Neural crest cell (in vitro differentiated cells): ENCODE data around the gene IL17F. TPM values are rescaled to one million over a fixed set of nuclear protein-coding genes. Genes with fewer than 3 reads are reported as not detected.
"Not testable (repeated sequence)": the region's sequence is repeated elsewhere in the genome, so short reads cannot be mapped to it uniquely, and the experiment has no call there.

Experiments used
- DNase-seq: peaks from one replicate; pipeline ENCODE4 v3.0.0; 2021; ENCODE audit warnings: low read depth, mixed read lengths, low spot score
- H3K27ac Mint-ChIP-seq: one replicate; pipeline ENCODE4 v1.8.0; 2021; ENCODE audit warnings: mild to moderate bottlenecking, mixed read lengths; ENCODE audit not compliant: unreplicated experiment
- H3K27me3 Mint-ChIP-seq: 2 replicates; pipeline ENCODE4 v1.8.0; 2021; ENCODE audit warnings: low read depth, mild to moderate bottlenecking, mixed read lengths
- H3K36me3 Mint-ChIP-seq: 2 replicates; pipeline ENCODE4 v1.8.0; 2021; ENCODE audit warnings: low read depth, mild to moderate bottlenecking, mixed read lengths
- H3K4me1 Mint-ChIP-seq: 2 replicates; pipeline ENCODE4 v1.8.0; 2021; ENCODE audit warnings: mixed read lengths
- H3K4me3 Mint-ChIP-seq: one replicate; pipeline ENCODE4 v1.8.0; 2021; ENCODE audit warnings: mild to moderate bottlenecking, mixed read lengths
- H3K9me3 Mint-ChIP-seq: 2 replicates; pipeline ENCODE4 v1.8.0; 2021; ENCODE audit warnings: mixed read lengths
- CTCF ChIP-seq: fragments of 200-600 bp; sonication (generic); conservative IDR thresholded peaks from 2 replicates; pipeline ENCODE4 v1.5.0; 2021; ENCODE audit warnings: antibody characterized with exemption, mild to moderate bottlenecking
- total RNA-seq: library from RNA; stranded (reverse); gene quantifications from 2 replicates; pipeline ENCODE4 v1.2.1, GENCODE V29; 2021

Gene IL17F
- total RNA-seq, 1 donor from 2014 or later: not detected

- H3K36me3 Mint-ChIP-seq: no peaks in the 10 kb centered on the region
- H3K4me3 Mint-ChIP-seq: no peak overlapping the region
- H3K27me3 Mint-ChIP-seq: peaks cover 2% of the 10 kb centered on the region
- H3K27ac Mint-ChIP-seq: no peak overlapping the region
- H3K9me3 Mint-ChIP-seq: no peaks in the 10 kb centered on the region
- no peak for DNase-seq
- H3K4me1 Mint-ChIP-seq: no peaks in the 10 kb centered on the region
- TF ChIP-seq CTCF: no peak
These were observed 35.7 kb downstream of the IL17F start for GRCh38 chr6:52208612-52209011.

GRCh38 chr6:52207066-52207465, 37.2 kb downstream of the IL17F start:
- Mint-ChIP-seq H3K9me3 (no peaks in the 10 kb centered on the region), H3K27me3 (peaks cover 2% of the 10 kb centered on the region), H3K27ac (no peak overlapping the region), H3K4me3 (no peak overlapping the region), H3K36me3 (no peaks in the 10 kb centered on the region), H3K4me1 (no peaks in the 10 kb centered on the region)
- no peak for DNase-seq
- TF ChIP-seq CTCF: peak; percentile 23

- Mint-ChIP-seq H3K9me3 (peaks cover 11% of the 10 kb centered on the region), H3K4me3 (no peak overlapping the region), H3K36me3 (peaks cover 2% of the 10 kb centered on the region), H3K27me3 (peaks cover 11% of the 10 kb centered on the region), H3K27ac (no peak overlapping the region), H3K4me1 (no peaks in the 10 kb centered on the region)
- TF ChIP-seq CTCF: no peak
- no peak for DNase-seq
These were observed 42.8 kb downstream of the IL17F start for GRCh38 chr6:52201493-52201892.

- no peak for DNase-seq
- no peak for TF ChIP-seq CTCF
- Mint-ChIP-seq H3K36me3 (peaks cover 2% of the 10 kb centered on the region), H3K4me1 (no peaks in the 10 kb centered on the region), H3K27ac (no peak overlapping the region), H3K27me3 (peaks cover 11% of the 10 kb centered on the region), H3K9me3 (peaks cover 11% of the 10 kb centered on the region), H3K4me3 (no peak overlapping the region)
These were observed 43.3 kb downstream of the IL17F start for GRCh38 chr6:52201046-52201445.

GRCh38 chr6:52200088-52200487, 44.2 kb downstream of the IL17F start:
- not testable (repeated sequence) for H3K4me3 Mint-ChIP-seq, DNase-seq, H3K4me1 Mint-ChIP-seq, H3K36me3 Mint-ChIP-seq, H3K27ac Mint-ChIP-seq
- Mint-ChIP-seq H3K9me3 (peaks cover 11% of the 10 kb centered on the region), H3K27me3 (peaks cover 11% of the 10 kb centered on the region)

- Mint-ChIP-seq H3K4me1 (no peaks in the 10 kb centered on the region), H3K27ac (no peak overlapping the region), H3K4me3 (no peak overlapping the region), H3K9me3 (peaks cover 11% of the 10 kb centered on the region), H3K36me3 (peaks cover 2% of the 10 kb centered on the region), H3K27me3 (peaks cover 3% of the 10 kb centered on the region)
- TF ChIP-seq CTCF: no peak
- DNase-seq: no peak
These were observed 48.4 kb downstream of the IL17F start for GRCh38 chr6:52195886-52196285.
